ENCODE measurements around the gene DHRS3. TPM values are rescaled to one million over a fixed set of nuclear protein-coding genes. Genes with fewer than 3 reads are reported as not detected.

Gene DHRS3
- total and polyA plus RNA-seq, 2 of the 13 experiments (the other 11 are each of a cell fraction or from before 2014, with no cell fraction given), result 48.5 to 90.5 TPM

GRCh38 chr1:12528021-12528852 is 89.8 kb downstream of the DHRS3 start (continued):
- TF ChIP-seq SMAD3 (CRISPR knock-in tag; IDR thresholded peaks at IDR 0.05) (peak; percentile 97), MEIS2 (CRISPR knock-in tag; IDR thresholded peaks at IDR 0.05) (peak; percentile 90), ZBTB49 (CRISPR knock-in tag; IDR thresholded peaks at IDR 0.05; ENCODE audit: borderline replicate concordance) (no peak), SALL1 (CRISPR knock-in tag; IDR thresholded peaks at IDR 0.05) (peak; percentile 99), ZBTB39 (CRISPR knock-in tag; IDR thresholded peaks at IDR 0.05) (peak; percentile 99), CREB3 (CRISPR knock-in tag; IDR thresholded peaks at IDR 0.05) (no peak), DRAP1 (CRISPR knock-in tag; IDR thresholded peaks at IDR 0.05) (peak; percentile 43; the same call in 1 of the 2 replicates), ZNF513 (CRISPR knock-in tag; conservative IDR thresholded peaks at IDR 0.05) (no peak), HOXA3 (CRISPR knock-in tag; IDR thresholded peaks at IDR 0.05) (peak; percentile 92), RBM22 (optimal IDR thresholded peaks at IDR 0.05; ENCODE audit: low read length) (no peak), JDP2 (CRISPR knock-in tag; IDR thresholded peaks at IDR 0.05; ENCODE audit: borderline replicate concordance) (no peak), ZKSCAN5 (CRISPR knock-in tag; IDR thresholded peaks at IDR 0.05) (no peak), NFYC (CRISPR knock-in tag; IDR thresholded peaks at IDR 0.05) (no peak), ARNTL (CRISPR knock-in tag; IDR thresholded peaks at IDR 0.05) (peak; percentile 88), HBP1 (CRISPR knock-in tag; IDR thresholded peaks at IDR 0.05; ENCODE audit: low read depth) (no peak), ZFP62 (CRISPR knock-in tag; IDR thresholded peaks at IDR 0.05) (no peak), ZNF547 (CRISPR knock-in tag; IDR thresholded peaks at IDR 0.05) (no peak; the same call in 1 of the 2 replicates), ZNF674 (CRISPR knock-in tag; IDR thresholded peaks at IDR 0.05; ENCODE audit: low read depth) (no peak), FOXA3 (CRISPR knock-in tag; IDR thresholded peaks at IDR 0.05) (peak; percentile 97), PLRG1 (conservative IDR thresholded peaks at IDR 0.05) (no peak)
